Cardiac fibroblast (primary cell): ENCODE results near the gene ATF7IP2.
A peak's percentile ranks its signal among the peaks of the same experiment; 100 is the strongest.

Experiments used
- DNase-seq, 2 donors: peaks; one replicate each; pipeline versions ENCODE4 v3.0.0 to v3.0.0-alpha.2; 2010; ENCODE audit warnings: low read depth in 2 of 2
- H3K4me3 ChIP-seq, 2 donors: replicated peaks in 1 of 2; 1 replicate in 1 of 2; 2 replicates in 1 of 2; pipeline ENCODE4 v1.5.1; 2011; ENCODE audit warnings: low read depth in 2 of 2, low read length in 2 of 2, mild to moderate bottlenecking in 2 of 2, moderate library complexity in 1 of 2
- TF ChIP-seq, protein P1 (sequence below): IDR thresholded peaks from one replicate; pipeline ENCODE4 v1.5.1; 2011; ENCODE audit warnings: low read depth, mild to moderate bottlenecking, low read length, inconsistent platforms

ATF7IP2 gene

DNA sequence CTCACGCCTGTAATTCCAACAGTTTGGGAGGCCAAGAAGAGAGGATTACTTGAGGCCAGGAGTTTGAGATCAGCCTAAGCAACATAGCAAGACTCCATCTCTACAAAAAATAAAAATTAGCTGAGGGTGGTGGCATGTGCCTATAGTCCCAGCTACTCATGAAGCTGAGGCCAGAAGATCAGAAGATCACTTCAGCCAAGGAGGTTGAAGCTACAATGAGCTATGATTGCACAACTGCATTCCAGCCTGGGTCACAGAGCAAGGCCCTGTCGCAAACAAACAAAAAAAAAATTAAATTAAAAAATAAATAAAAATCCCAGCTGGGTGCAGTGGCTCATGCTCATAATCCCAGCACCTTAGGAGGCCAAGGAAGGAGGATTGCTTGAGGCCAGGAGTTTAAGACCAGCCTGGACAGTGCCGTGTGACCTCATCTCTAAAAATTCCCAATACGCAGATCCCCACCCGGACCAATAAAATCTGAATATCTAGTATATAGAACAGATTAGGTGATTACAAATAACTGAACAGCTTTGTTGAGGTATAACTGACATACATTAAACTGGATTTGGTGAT, 18.2 kb upstream of the ATF7IP2 start:
- H3K4me3 ChIP-seq: no peak overlapping the region
- TF ChIP-seq, protein P1, sequence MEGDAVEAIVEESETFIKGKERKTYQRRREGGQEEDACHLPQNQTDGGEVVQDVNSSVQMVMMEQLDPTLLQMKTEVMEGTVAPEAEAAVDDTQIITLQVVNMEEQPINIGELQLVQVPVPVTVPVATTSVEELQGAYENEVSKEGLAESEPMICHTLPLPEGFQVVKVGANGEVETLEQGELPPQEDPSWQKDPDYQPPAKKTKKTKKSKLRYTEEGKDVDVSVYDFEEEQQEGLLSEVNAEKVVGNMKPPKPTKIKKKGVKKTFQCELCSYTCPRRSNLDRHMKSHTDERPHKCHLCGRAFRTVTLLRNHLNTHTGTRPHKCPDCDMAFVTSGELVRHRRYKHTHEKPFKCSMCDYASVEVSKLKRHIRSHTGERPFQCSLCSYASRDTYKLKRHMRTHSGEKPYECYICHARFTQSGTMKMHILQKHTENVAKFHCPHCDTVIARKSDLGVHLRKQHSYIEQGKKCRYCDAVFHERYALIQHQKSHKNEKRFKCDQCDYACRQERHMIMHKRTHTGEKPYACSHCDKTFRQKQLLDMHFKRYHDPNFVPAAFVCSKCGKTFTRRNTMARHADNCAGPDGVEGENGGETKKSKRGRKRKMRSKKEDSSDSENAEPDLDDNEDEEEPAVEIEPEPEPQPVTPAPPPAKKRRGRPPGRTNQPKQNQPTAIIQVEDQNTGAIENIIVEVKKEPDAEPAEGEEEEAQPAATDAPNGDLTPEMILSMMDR: no peak
- no peak for DNase-seq

- TF ChIP-seq, protein P1: no peak
Observed at GRCh38 chr16:10368969-10369551, 16.8 kb upstream of the ATF7IP2 start.

DNA sequence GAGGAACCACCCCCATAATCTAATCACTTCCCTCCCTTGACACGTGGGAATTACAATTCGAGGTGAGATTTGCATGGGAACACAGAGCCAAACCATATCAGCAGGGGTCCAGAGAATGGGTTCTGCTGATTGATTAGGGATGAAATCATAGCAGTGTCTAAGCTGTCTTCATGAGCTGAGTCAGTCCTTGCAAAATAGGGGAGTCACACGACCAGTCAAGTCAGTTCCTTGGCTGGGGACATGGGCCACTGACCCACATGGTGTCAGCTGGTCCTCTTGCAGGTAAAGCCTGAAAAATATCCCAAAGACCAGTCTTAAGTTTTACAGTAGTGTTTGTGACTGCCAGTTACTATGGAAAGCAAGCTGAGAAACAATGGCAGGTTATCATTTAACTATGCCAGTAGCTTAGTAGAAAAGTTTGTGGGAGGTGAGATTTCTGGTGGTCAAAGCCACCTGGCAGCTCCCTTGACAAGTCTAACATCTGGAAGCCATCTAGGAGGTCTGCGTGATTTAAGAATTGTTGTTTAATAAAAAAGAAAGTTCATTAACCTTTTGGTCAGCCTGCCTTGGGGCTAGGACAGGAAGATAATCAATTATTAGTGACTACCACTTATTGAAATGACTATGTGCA, 15.7 kb upstream of the ATF7IP2 start:
- H3K4me3 ChIP-seq: no peak overlapping the region
- no peak for DNase-seq
- TF ChIP-seq, protein P1: no peak

More at GRCh38 chr16:10368969-10369551, 16.8 kb upstream of the ATF7IP2 start:
- H3K4me3 ChIP-seq: no peak overlapping the region
- no peak for DNase-seq

DNA sequence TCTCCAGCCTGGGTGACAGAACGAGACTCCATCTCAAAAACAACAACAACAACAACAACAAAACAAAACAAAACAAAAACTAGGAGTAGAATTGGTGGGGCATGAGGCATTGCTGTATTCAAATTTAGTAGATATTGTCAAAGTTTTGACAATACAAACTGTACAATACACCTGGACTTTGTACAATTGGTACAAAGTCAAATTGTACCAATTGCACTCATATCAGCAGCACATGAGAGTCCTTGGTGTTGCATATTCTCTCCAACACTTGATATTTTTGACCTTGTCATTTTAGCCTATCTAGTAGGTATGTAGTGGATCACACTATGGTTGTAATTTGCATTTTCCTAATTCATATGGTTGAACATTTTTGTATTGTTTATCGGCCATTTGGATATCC, 14.3 kb upstream of the ATF7IP2 start:
- no peak for DNase-seq
- TF ChIP-seq, protein P1: no peak
- H3K4me3 ChIP-seq: no peak overlapping the region

GRCh38 chr16:10373556-10373955, 12.3 kb upstream of the ATF7IP2 start:
- TF ChIP-seq, protein P1: no peak
- DNase-seq: no peak
- no peak overlapping the region for H3K4me3 ChIP-seq

DNA sequence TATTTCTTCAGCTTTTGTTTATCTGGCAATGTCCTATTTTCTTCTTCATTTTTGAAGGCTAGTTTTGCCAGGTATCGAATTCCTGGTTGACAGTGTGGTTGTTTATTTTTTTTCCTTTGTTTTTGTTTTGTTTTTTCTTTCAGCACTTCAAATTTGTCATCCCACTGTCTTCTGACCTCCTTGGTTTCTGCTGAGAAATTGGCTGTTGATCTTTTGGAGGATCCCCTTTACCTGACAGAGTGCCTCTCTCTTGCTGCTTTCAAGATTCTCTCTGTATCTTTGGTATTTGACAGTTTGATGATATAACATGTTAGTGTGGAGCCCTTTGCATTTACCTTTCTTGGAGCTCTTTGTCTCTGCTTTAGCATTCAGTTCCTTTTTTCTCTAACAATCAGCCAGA, 9.6 kb upstream of the ATF7IP2 start:
- no peak overlapping the region for H3K4me3 ChIP-seq
- TF ChIP-seq, protein P1: no peak
- DNase-seq: no peak

DNA sequence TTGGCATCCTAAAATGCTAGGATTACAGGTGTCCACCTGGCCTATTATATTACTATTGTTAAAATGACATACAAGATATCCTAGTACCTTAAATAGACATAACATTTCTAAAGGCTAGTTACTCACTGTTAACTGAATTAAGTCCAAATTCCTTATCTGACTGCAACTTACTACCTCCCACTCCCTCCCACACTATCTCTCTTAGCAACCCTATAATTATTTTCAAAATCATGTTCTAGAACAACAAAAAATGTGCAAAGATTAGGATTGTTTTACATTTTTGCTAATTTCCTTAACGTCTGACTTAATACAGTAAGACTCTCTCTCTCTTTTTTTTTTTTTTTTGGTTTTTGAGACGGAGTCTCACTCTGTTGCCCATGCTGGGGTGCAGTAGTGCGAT, 2.2 kb upstream of the ATF7IP2 start:
- TF ChIP-seq, protein P1: no peak
- peak in 1 of 2 donors; percentile 23 for DNase-seq
- H3K4me3 ChIP-seq: no peak overlapping the region
